Upper lobe of left lung (tissue), 6 donors: ENCODE data around the gene CREB3L4. TPM values are rescaled to one million over a fixed set of nuclear protein-coding genes. Genes with fewer than 3 reads are reported as not detected.

Source experiments
- ATAC-seq, 2 donors: fragments of 200-7000 bp; cut with Tn5 transposase; one replicate each; pipeline ENCODE4 v1.9.1; 2022; ENCODE audit warnings: mild to moderate bottlenecking in 2 of 2, moderate library complexity in 2 of 2; ENCODE audit not compliant: low FRiP score in 2 of 2
- DNase-seq, 2 donors: peaks; one replicate each; pipeline ENCODE4 v3.0.0-alpha.2; 2019 to 2020
- H3K27ac ChIP-seq, 4 donors: fragments of 200-600 bp; sonication (generic); one replicate each; pipeline ENCODE4 v1.5.1; 2016 to 2019
- H3K27me3 ChIP-seq, 4 donors: fragments of 200-600 bp; sonication (generic); one replicate each; pipeline ENCODE4 v1.5.1; 2017 to 2019
- H3K36me3 ChIP-seq, 4 donors: fragments of 200-600 bp; sonication (generic); one replicate each; pipeline ENCODE4 v1.5.1; 2016 to 2019
- H3K4me1 ChIP-seq, 4 donors: fragments of 200-600 bp; sonication (generic); one replicate each; pipeline ENCODE4 v1.5.1; 2018 to 2019
- H3K4me3 ChIP-seq, 4 donors: fragments of 200-600 bp; sonication (generic); one replicate each; pipeline ENCODE4 v1.5.1; 2017 to 2019; ENCODE audit warnings: mild to moderate bottlenecking in 2 of 4, moderate library complexity in 1 of 4
- H3K9me3 ChIP-seq, 4 donors: fragments of 200-600 bp; sonication (generic); one replicate each; pipeline ENCODE4 v1.5.1; 2018 to 2019
- CTCF ChIP-seq, 6 experiments: fragments of 450-650 bp in 4 of 6; fragments of 200-600 bp in 2 of 6; sonication (generic) in 2 of 6; IDR thresholded peaks; one replicate each; pipeline ENCODE4 v1.5.1; 2016 to 2019; ENCODE audit warnings: antibody characterized with exemption in 6 of 6
- EP300 ChIP-seq, 4 donors: sonication (generic); formaldehyde crosslinking; IDR thresholded peaks; one replicate each; pipeline ENCODE4 v1.5.1; 2017; ENCODE audit warnings: antibody characterized with exemption in 4 of 4, control low read depth in 2 of 4
- POLR2A ChIP-seq, 4 donors: fragments of 450-650 bp; IDR thresholded peaks; one replicate each; pipeline ENCODE4 v1.5.1; 2016 to 2017; ENCODE audit warnings: antibody characterized with exemption in 4 of 4, mild to moderate bottlenecking in 2 of 4
- POLR2AphosphoS5 ChIP-seq, 2 donors: sonication (generic); formaldehyde crosslinking; IDR thresholded peaks; one replicate each; pipeline ENCODE4 v1.5.1; 2017; ENCODE audit warnings: antibody characterized with exemption in 2 of 2
- WGBS, 2 donors: methylation state at CpG; one replicate each; pipeline ENCODE4 v1.1.5; 2017 to 2018; 5-methylcytosine and 5-hydroxymethylcytosine counted together
- total RNA-seq, 6 donors: library from RNA; depleted of rRNA in 4 of 6; stranded (reverse); fragments of >200 nt in 4 of 6; gene quantifications; one replicate each; pipeline versions ENCODE4 v1.1.0 to v1.2.1, GENCODE V29; 2016 to 2021
- donor health status: DM: no; HTN: no; CAD: no; lungs with moderate emphysema.
- donor health status: DM: no; HTN: yes; CAD: no; lungs with severe emphysema.

CREB3L4 gene
- total RNA-seq, 6 donors from 2014 or later, result 4.7 to 17.4 (median 9.4) TPM

- no peaks in the 10 kb centered on the region for H3K9me3 ChIP-seq
- peak overlapping the region; percentile 94 to 98 (median 97) for H3K27ac ChIP-seq
- ATAC-seq (no peak), DNase-seq (peak; percentile 56 to 86)
- H3K27me3 ChIP-seq, result no peaks in the 10 kb centered on the region
- 0 to 4% methylated on average over 17 to 22 of the region's 22 CpGs for WGBS, 2 donors
- H3K36me3 ChIP-seq, result peaks cover 0 to 28% (median 11%) of the 10 kb centered on the region in 4 donors
- H3K4me3 ChIP-seq, result peak overlapping the region; percentile 56 to 75 (median 68)
- H3K4me1 ChIP-seq, result peaks cover 60 to 85% (median 65%) of the 10 kb centered on the region in 4 donors
- TF ChIP-seq POLR2A (IDR thresholded peaks at IDR 0.05) (peak in 1 of 4 donors; percentile 10), CTCF (IDR thresholded peaks at IDR 0.05) (no peak)
Measured at GRCh38 chr1:153963850-153964331, 3.8 kb upstream of the CREB3L4 start.

- H3K4me1 ChIP-seq, result peaks cover 34 to 48% (median 35%) of the 10 kb centered on the region in 4 donors
- H3K9me3 ChIP-seq, result no peaks in the 10 kb centered on the region
- peak overlapping the region; percentile 81 to 97 (median 86) for H3K27ac ChIP-seq
- no peaks in the 10 kb centered on the region for H3K27me3 ChIP-seq
- peaks cover 0 to 4% (median 0%) of the 10 kb centered on the region in 4 donors for H3K36me3 ChIP-seq
- TF ChIP-seq CTCF (IDR thresholded peaks at IDR 0.05) (no peak), POLR2A (IDR thresholded peaks at IDR 0.05) (no peak), POLR2AphosphoS5 (IDR thresholded peaks at IDR 0.05) (no peak)
- DNase-seq, result peak in 1 of 2 donors; percentile 74
- peak overlapping the region in 3 of 4 donors; percentile 52 to 62 (median 62) for H3K4me3 ChIP-seq
- WGBS, 2 donors, result 3 to 9% methylated on average over 8 of the region's 8 CpGs
- no peak for ATAC-seq
Measured at GRCh38 chr1:153968000-153968363, 280 bp downstream of the CREB3L4 start.

- Histone ChIP-seq H3K27me3 (no peaks in the 10 kb centered on the region), H3K27ac (peak overlapping the region in 3 of 4 donors; percentile 81 to 97 (median 85)), H3K9me3 (no peaks in the 10 kb centered on the region), H3K4me1 (peaks cover 34 to 48% (median 35%) of the 10 kb centered on the region in 4 donors), H3K36me3 (peaks cover 0 to 8% (median 2%) of the 10 kb centered on the region in 4 donors), H3K4me3 (peak overlapping the region in 3 of 4 donors; percentile 52 to 62 (median 62))
- TF ChIP-seq EP300 (IDR thresholded peaks at IDR 0.05) (no peak), POLR2AphosphoS5 (IDR thresholded peaks at IDR 0.05) (no peak), POLR2A (IDR thresholded peaks at IDR 0.05) (no peak), CTCF (IDR thresholded peaks at IDR 0.05) (no peak)
- 12% methylated on average over 11 to 13 of the region's 13 CpGs for WGBS, 2 donors
- ATAC-seq (no peak), DNase-seq (no peak)
Measured at GRCh38 chr1:153968408-153968807, 706 bp downstream of the CREB3L4 start.

GRCh38 chr1:153968972-153969371, 1.3 kb downstream of the CREB3L4 start:
- no peak overlapping the region for H3K4me3 ChIP-seq
- TF ChIP-seq EP300 (IDR thresholded peaks at IDR 0.05) (no peak), POLR2A (IDR thresholded peaks at IDR 0.05) (no peak), POLR2AphosphoS5 (IDR thresholded peaks at IDR 0.05) (no peak), CTCF (IDR thresholded peaks at IDR 0.05) (no peak)
- no peak for ATAC-seq
- H3K27ac ChIP-seq, result peak overlapping the region in 1 of 4 donors; percentile 97
- peaks cover 0 to 13% (median 7%) of the 10 kb centered on the region in 4 donors for H3K36me3 ChIP-seq
- H3K27me3 ChIP-seq, result no peaks in the 10 kb centered on the region
- no peaks in the 10 kb centered on the region for H3K9me3 ChIP-seq
- no peak for DNase-seq
- peaks cover 31 to 44% (median 34%) of the 10 kb centered on the region in 4 donors for H3K4me1 ChIP-seq
- WGBS, 2 donors, result 89 to 90% methylated on average over 2 of the region's 2 CpGs

- Histone ChIP-seq H3K4me1 (peaks cover 21 to 31% (median 25%) of the 10 kb centered on the region in 4 donors), H3K27ac (no peak overlapping the region), H3K9me3 (no peaks in the 10 kb centered on the region), H3K27me3 (no peaks in the 10 kb centered on the region), H3K36me3 (peaks cover 3 to 26% (median 21%) of the 10 kb centered on the region in 4 donors), H3K4me3 (no peak overlapping the region)
- 82 to 88% methylated on average over 2 of the region's 2 CpGs for WGBS, 2 donors
- no peak for DNase-seq
- no peak for TF ChIP-seq EP300 (IDR thresholded peaks at IDR 0.05)
- no peak for TF ChIP-seq POLR2A (IDR thresholded peaks at IDR 0.05)
- TF ChIP-seq POLR2AphosphoS5 (IDR thresholded peaks at IDR 0.05), result no peak
- TF ChIP-seq CTCF (IDR thresholded peaks at IDR 0.05), result no peak
- no peak for ATAC-seq
Measured at GRCh38 chr1:153970346-153970745, 2.6 kb downstream of the CREB3L4 start.
